Loucy (cell line): ENCODE measurements around the gene DDB1.

Experiments used
- H2AFZ ChIP-seq: fragments of 200-600 bp; sonication (generic); 2 replicates; pipeline ENCODE4 v1.6.0; 2016; ENCODE audit warnings: antibody characterized with exemption, mild to moderate bottlenecking, low read length, moderate library complexity
- H3F3A ChIP-seq: fragments of 200-600 bp; 2 replicates; pipeline ENCODE4 v1.6.0; 2016; ENCODE audit warnings: antibody characterized with exemption, low read depth, mild to moderate bottlenecking
- H3K27me3 ChIP-seq: fragments of 200-600 bp; sonication (generic); 2 replicates; pipeline ENCODE4 v1.6.1; 2014; ENCODE audit warnings: low read length, mild to moderate bottlenecking; ENCODE audit not compliant: insufficient read depth, poor library complexity, severe bottlenecking
- H3K36me3 ChIP-seq: fragments of 200-600 bp; sonication (generic); 2 replicates; pipeline ENCODE4 v1.6.1; 2016; ENCODE audit warnings: low read length; ENCODE audit not compliant: insufficient read depth
- H3K4me1 ChIP-seq: fragments of 200-600 bp; sonication (generic); 2 replicates; pipeline ENCODE4 v1.5.1; 2014; ENCODE audit warnings: low read length, mild to moderate bottlenecking; ENCODE audit not compliant: insufficient read depth, poor library complexity, severe bottlenecking
- H3K4me2 ChIP-seq: fragments of 200-600 bp; sonication (generic); 2 replicates; pipeline ENCODE4 v1.6.0; 2014; ENCODE audit warnings: antibody characterized with exemption, low read length, low read depth, mild to moderate bottlenecking; ENCODE audit not compliant: poor library complexity, severe bottlenecking
- H3K4me3 ChIP-seq: fragments of 200-600 bp; sonication (generic); 2 replicates; pipeline ENCODE4 v1.5.1; 2014; ENCODE audit warnings: low read length, mild to moderate bottlenecking, mixed read lengths; ENCODE audit not compliant: poor library complexity, severe bottlenecking
- H3K79me2 ChIP-seq: fragments of 200-600 bp; sonication (generic); 2 replicates; pipeline ENCODE4 v1.6.1; 2014; ENCODE audit warnings: low read length; ENCODE audit not compliant: insufficient read depth
- H3K9ac ChIP-seq: fragments of 200-600 bp; sonication (generic); 2 replicates; pipeline ENCODE4 v1.6.0; 2014; ENCODE audit warnings: mild to moderate bottlenecking, low read depth, low read length, moderate library complexity; ENCODE audit not compliant: poor library complexity, severe bottlenecking
- H3K9me2 ChIP-seq: fragments of 200-600 bp; sonication (generic); replicated peaks from 2 replicates; pipeline ENCODE4 v1.6.1; 2016; ENCODE audit warnings: low read depth, low read length, mixed read lengths
- H3K9me3 ChIP-seq: fragments of 200-600 bp; sonication (generic); 2 replicates; pipeline ENCODE4 v1.6.1; 2014; ENCODE audit warnings: mild to moderate bottlenecking, antibody characterized with exemption, low read length, low read depth; ENCODE audit not compliant: insufficient read depth
- H4K20me1 ChIP-seq: fragments of 200-600 bp; sonication (generic); 2 replicates; pipeline ENCODE4 v1.6.0; 2014; ENCODE audit warnings: antibody characterized with exemption, low read length, mild to moderate bottlenecking; ENCODE audit not compliant: insufficient read depth, poor library complexity, severe bottlenecking
- CTCF ChIP-seq: fragments of 200-600 bp; sonication (generic); conservative IDR thresholded peaks from 2 replicates; pipeline ENCODE4 v1.5.1; 2014; ENCODE audit warnings: mild to moderate bottlenecking, antibody characterized with exemption, low read length
- EZH2phosphoT487 ChIP-seq: fragments of 200-600 bp; IDR thresholded peaks from 2 replicates; pipeline ENCODE4 v1.6.1; 2018; ENCODE audit warnings: antibody characterized with exemption, mild to moderate bottlenecking, moderate library complexity, borderline replicate concordance

Gene DDB1

GRCh38 chr11:61358566-61358965 lies 25.7 kb upstream of the DDB1 start:
- H3K4me2 ChIP-seq = no peak overlapping the region

GRCh38 chr11:61357894-61358239 lies 25.0 kb upstream of the DDB1 start:
- no peak overlapping the region for H3K9ac ChIP-seq
- H3K4me3 ChIP-seq = no peak overlapping the region
- H3K9me2 ChIP-seq = no peaks in the 10 kb centered on the region
- no peaks in the 10 kb centered on the region for H3K27me3 ChIP-seq
- H3F3A ChIP-seq = no peaks in the 10 kb centered on the region
- H4K20me1 ChIP-seq = no peaks in the 10 kb centered on the region
- no peak overlapping the region for H2AFZ ChIP-seq
- no peaks in the 10 kb centered on the region for H3K36me3 ChIP-seq
- no peak for TF ChIP-seq EZH2phosphoT487
- TF ChIP-seq CTCF = no peak
- peaks cover 24% of the 10 kb centered on the region for H3K79me2 ChIP-seq
- H3K4me1 ChIP-seq = peaks cover 15% of the 10 kb centered on the region
- no peaks in the 10 kb centered on the region for H3K9me3 ChIP-seq
- H3K4me2 ChIP-seq = no peak overlapping the region

More at GRCh38 chr11:61358566-61358965, 25.7 kb upstream of the DDB1 start:
- H3K79me2 ChIP-seq = peaks cover 31% of the 10 kb centered on the region
- H3K36me3 ChIP-seq = no peaks in the 10 kb centered on the region
- peaks cover 21% of the 10 kb centered on the region for H3K4me1 ChIP-seq
- H2AFZ ChIP-seq = no peak overlapping the region
- no peak for TF ChIP-seq EZH2phosphoT487
- TF ChIP-seq CTCF = no peak
- H3F3A ChIP-seq = no peaks in the 10 kb centered on the region
- peaks cover 5% of the 10 kb centered on the region for H4K20me1 ChIP-seq
- no peaks in the 10 kb centered on the region for H3K27me3 ChIP-seq
- H3K9ac ChIP-seq = no peak overlapping the region
- no peaks in the 10 kb centered on the region for H3K9me2 ChIP-seq
- H3K4me3 ChIP-seq = no peak overlapping the region
- H3K9me3 ChIP-seq = no peaks in the 10 kb centered on the region

GRCh38 chr11:61357233-61357893 lies 24.5 kb upstream of the DDB1 start:
- peaks cover 19% of the 10 kb centered on the region for H3K79me2 ChIP-seq
- no peaks in the 10 kb centered on the region for H3K36me3 ChIP-seq
- no peaks in the 10 kb centered on the region for H3K9me3 ChIP-seq
- no peak overlapping the region for H2AFZ ChIP-seq
- H3K9ac ChIP-seq = no peak overlapping the region
- TF ChIP-seq CTCF (no peak), EZH2phosphoT487 (no peak)
- H3K27me3 ChIP-seq = no peaks in the 10 kb centered on the region
- no peaks in the 10 kb centered on the region for H3F3A ChIP-seq
- no peaks in the 10 kb centered on the region for H3K9me2 ChIP-seq
- no peaks in the 10 kb centered on the region for H4K20me1 ChIP-seq
- no peak overlapping the region for H3K4me2 ChIP-seq
- no peak overlapping the region for H3K4me3 ChIP-seq
- peaks cover 15% of the 10 kb centered on the region for H3K4me1 ChIP-seq
